ENCODE results near the gene PLCE1. TPM values are rescaled to one million over a fixed set of nuclear protein-coding genes. Genes with fewer than 3 reads are reported as not detected.

Gene PLCE1
- total and polyA plus RNA-seq, 2 of the 8 experiments (the other 6 are each of a cell fraction or from before 2014, with no cell fraction given), result 0.05 to 0.06 TPM

DNA sequence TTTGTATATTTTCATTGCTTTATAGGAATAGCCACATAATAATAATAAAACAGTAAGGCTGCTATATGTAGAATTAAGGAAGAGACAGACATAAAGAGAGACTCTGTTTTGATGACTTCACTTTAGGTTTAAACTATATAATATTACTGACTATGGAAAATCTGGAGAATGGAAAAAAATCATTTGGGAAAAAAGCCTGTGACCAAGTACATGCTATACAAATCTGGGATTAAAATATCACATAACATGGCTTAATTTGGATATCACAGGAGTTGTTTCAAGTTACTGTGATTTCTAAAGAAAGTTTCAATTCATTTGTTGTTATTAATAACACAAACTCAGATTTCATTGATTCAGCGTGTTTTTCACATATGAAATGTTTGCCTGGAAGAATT lies 7.7 kb downstream of the PLCE1 start:
- Histone ChIP-seq H2BK20ac (ENCODE audit: low read length) (no peak overlapping the region), H3K79me2 (ENCODE audit: control insufficient read depth in 1 of 2, insufficient read depth in 2 of 2, low read length in 2 of 2) (no peaks in the 10 kb centered on the region), H3K4ac (replicated peaks; ENCODE audit: insufficient read length, low read depth, low read length) (no peak overlapping the region), H3K4me1 (replicated peaks in 1 of 4; ENCODE audit: control insufficient read depth in 3 of 4, insufficient read depth in 4 of 4, low read length in 3 of 4) (no peaks in the 10 kb centered on the region), H4K91ac (replicated peaks; ENCODE audit: insufficient read length, low read length) (no peak overlapping the region), H3K23ac (ENCODE audit: insufficient read length) (no peak overlapping the region), H3K23me2 (ENCODE audit: low read depth, low read length) (peaks cover under 1% of the 10 kb centered on the region; the same call in 1 of the 2 replicates), H2BK15ac (ENCODE audit: low read length) (no peak overlapping the region), H3K14ac (ENCODE audit: insufficient read length) (no peak overlapping the region), H3K4me2 (ENCODE audit: insufficient read depth in 1 of 2, low read depth in 2 of 2, low read length in 2 of 2) (no peak overlapping the region), H3K27me3 (replicated peaks in 1 of 4; ENCODE audit: control insufficient read depth in 3 of 4, extremely low read depth in 1 of 4, insufficient read depth in 3 of 4, low read length in 3 of 4) (peaks cover 0 to 2% (median 1%) of the 10 kb centered on the region in 4 experiments; a peak in 3 of 7 replicates), H3K36me3 (ENCODE audit: control insufficient read depth in 2 of 4, insufficient read depth in 4 of 4, low read length in 3 of 4) (no peaks in the 10 kb centered on the region), H2BK5ac (ENCODE audit: low read depth, low read length) (no peak overlapping the region), H4K5ac (ENCODE audit: insufficient read length, low read depth, low read length) (no peak overlapping the region), H3K9ac (replicated peaks in 1 of 4; ENCODE audit: extremely low read depth in 1 of 4, low read depth in 3 of 4, low read length in 3 of 4) (no peak overlapping the region), H4K8ac (ENCODE audit: extremely low read depth, insufficient read depth, low read length) (no peak overlapping the region), H3K18ac (ENCODE audit: extremely low read depth, low read length) (no peak overlapping the region), H2AFZ (ENCODE audit: low read length) (no peak overlapping the region), H3K9me3 (ENCODE audit: insufficient read depth in 2 of 2, low read depth in 1 of 2, low read length in 1 of 2) (no peaks in the 10 kb centered on the region), H3K4me3 (ENCODE audit: extremely low read depth in 1 of 4, insufficient read depth in 2 of 4, low read depth in 3 of 4, low read length in 4 of 4) (no peak overlapping the region), H2BK120ac (replicated peaks; ENCODE audit: low read depth, low read length) (no peak overlapping the region), H3K27ac (ENCODE audit: low read depth, low read length) (no peak overlapping the region), H3K56ac (replicated peaks; ENCODE audit: insufficient read length, low read depth, low read length) (no peak overlapping the region), H2BK12ac (ENCODE audit: low read depth, low read length) (no peak overlapping the region), H3K79me1 (ENCODE audit: low read depth, low read length) (no peaks in the 10 kb centered on the region), H4K20me1 (replicated peaks in 1 of 2; ENCODE audit: control insufficient read depth in 1 of 2, insufficient read depth in 2 of 2, low read length in 2 of 2) (no peaks in the 10 kb centered on the region), H2AK5ac (ENCODE audit: low read depth, low read length) (no peak overlapping the region)
- FAIRE-seq (no peak), DNase-seq (ENCODE audit: low read depth in 1 of 2, low spot score in 2 of 2) (no peak)
- no peak for TF ChIP-seq CREB1 (IDR thresholded peaks at IDR 0.05)
- TF ChIP-seq JUND (IDR thresholded peaks at IDR 0.05; ENCODE audit: low read length), result no peak
- no peak for TF ChIP-seq HDAC6 (IDR thresholded peaks at IDR 0.05; ENCODE audit: low read depth, low read length)
- no peak for TF ChIP-seq RBBP5 (IDR thresholded peaks at IDR 0.05; ENCODE audit: borderline replicate concordance, low read depth, low read length)
- TF ChIP-seq GTF2F1 (IDR thresholded peaks at IDR 0.05; ENCODE audit: borderline replicate concordance, low read depth, low read length), result no peak
- TF ChIP-seq BCL11A (IDR thresholded peaks at IDR 0.05; ENCODE audit: low read depth in 2 of 2, low read length in 2 of 2), result no peak
- no peak for TF ChIP-seq NRF1 (IDR thresholded peaks at IDR 0.05; ENCODE audit: low read depth, low read length)
- TF ChIP-seq, protein P1, sequence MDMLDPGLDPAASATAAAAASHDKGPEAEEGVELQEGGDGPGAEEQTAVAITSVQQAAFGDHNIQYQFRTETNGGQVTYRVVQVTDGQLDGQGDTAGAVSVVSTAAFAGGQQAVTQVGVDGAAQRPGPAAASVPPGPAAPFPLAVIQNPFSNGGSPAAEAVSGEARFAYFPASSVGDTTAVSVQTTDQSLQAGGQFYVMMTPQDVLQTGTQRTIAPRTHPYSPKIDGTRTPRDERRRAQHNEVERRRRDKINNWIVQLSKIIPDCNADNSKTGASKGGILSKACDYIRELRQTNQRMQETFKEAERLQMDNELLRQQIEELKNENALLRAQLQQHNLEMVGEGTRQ (IDR thresholded peaks at IDR 0.05; ENCODE audit: low read length), result no peak
- no peak for TF ChIP-seq E2F6 (IDR thresholded peaks at IDR 0.05)
- TF ChIP-seq EZH2 (IDR thresholded peaks at IDR 0.05; ENCODE audit: low read depth, low read length, severe bottlenecking), result no peak
- no peak for TF ChIP-seq EGR1 (IDR thresholded peaks at IDR 0.05; ENCODE audit: borderline replicate concordance, low read depth, low read length)
- POLR2A ChIA-PET (ENCODE audit: partially characterized antibody), result no interaction called here
- 89% methylated on average over 1 of the region's 1 CpG; no CpG with 5 or more reads in 1 of the 2 experiments for WGBS, 2 experiments (ENCODE audit: extremely low coverage in 1 of 2, insufficient coverage in 1 of 2, insufficient read length in 1 of 2, insufficient replicate concordance in 2 of 2, low coverage in 1 of 2, low lambda C conversion rate in 2 of 2, missing lambda C conversion rate in 1 of 2)
- CTCF ChIA-PET (ENCODE audit: partially characterized antibody), result interaction anchor here (1.8 to 1.9 kb wide), 2 partner anchors 9 to 37 kb away, joined by 5 read pairs; no protein-coding TSS in a partner anchor

Data from H1 (cell line).